Adrenal gland (tissue), 5 donors: ENCODE data around the gene TMEM132D.

Experiments
- CTCF ChIP-seq, 6 experiments: fragments of 450-650 bp in 4 of 6; fragments of 200-600 bp in 2 of 6; sonication (generic) in 1 of 6; IDR thresholded peaks; 1 replicate in 5 of 6; 2 replicates in 1 of 6; pipeline versions ENCODE4 v1.5.1 to v1.8.0; 2016 to 2021; ENCODE audit warnings: antibody characterized with exemption in 6 of 6, mild to moderate bottlenecking in 2 of 6, moderate library complexity in 1 of 6
- POLR2A ChIP-seq, 2 donors: fragments of 450-650 bp; IDR thresholded peaks; one replicate each; pipeline ENCODE4 v1.6.1; 2017; ENCODE audit warnings: antibody characterized with exemption in 2 of 2, mild to moderate bottlenecking in 2 of 2, moderate library complexity in 1 of 2
- donor health status: DM: no; HTN: no; CAD: no.

- TF ChIP-seq CTCF (IDR thresholded peaks at IDR 0.05), result no peak
- no peak for TF ChIP-seq POLR2A (IDR thresholded peaks at IDR 0.05)
Measured at GRCh38 chr12:129115558-129115957, 788.3 kb downstream of the TMEM132D start.
